ENCODE measurements around the gene ECE1.

The ECE1 gene

GRCh38 chr1:21268281-21269239 lies 21.7 kb downstream of the ECE1 start:
- no peak for DNase-seq (ENCODE audit: low read depth in 2 of 2)

- no peak for DNase-seq (ENCODE audit: low read depth in 2 of 2)
These were observed 22.8 kb downstream of the ECE1 start for GRCh38 chr1:21267191-21268077.

DNA sequence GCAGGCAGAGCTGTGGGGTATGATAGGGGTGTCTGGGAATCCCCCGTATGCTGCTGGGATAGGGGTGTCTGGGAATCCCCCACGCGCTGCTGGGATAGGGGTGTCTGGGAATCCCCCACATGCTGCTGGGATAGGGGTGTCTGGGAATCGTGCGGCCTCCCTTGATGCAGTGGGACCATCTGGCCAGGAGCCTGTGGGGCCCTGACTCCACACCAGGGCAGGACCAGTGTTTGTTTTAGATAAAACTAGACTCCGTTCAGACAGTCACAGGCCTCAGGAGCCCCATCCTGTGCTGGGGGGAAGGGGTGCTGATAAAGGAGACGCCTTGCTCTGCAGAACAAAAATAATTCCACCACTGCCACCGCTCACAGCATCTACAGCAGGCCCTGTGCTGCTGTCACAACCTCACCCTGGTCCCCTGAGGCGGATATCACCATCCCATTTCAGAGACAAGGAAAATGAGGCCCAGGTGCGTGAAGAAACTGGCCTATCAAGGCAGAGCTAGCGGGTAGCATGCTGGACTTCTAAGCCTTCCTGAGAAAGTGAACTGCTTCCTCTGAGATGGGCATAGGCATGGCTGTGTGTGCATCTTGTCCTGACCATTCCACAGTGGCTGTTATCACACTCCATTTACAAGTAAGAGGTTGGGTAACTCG lies 24.0 kb downstream of the ECE1 start:
- DNase-seq (ENCODE audit: low read depth in 2 of 2) = no peak

- no peak for DNase-seq (ENCODE audit: low read depth in 2 of 2)
These were observed 24.6 kb downstream of the ECE1 start for GRCh38 chr1:21265644-21266043.

DNA sequence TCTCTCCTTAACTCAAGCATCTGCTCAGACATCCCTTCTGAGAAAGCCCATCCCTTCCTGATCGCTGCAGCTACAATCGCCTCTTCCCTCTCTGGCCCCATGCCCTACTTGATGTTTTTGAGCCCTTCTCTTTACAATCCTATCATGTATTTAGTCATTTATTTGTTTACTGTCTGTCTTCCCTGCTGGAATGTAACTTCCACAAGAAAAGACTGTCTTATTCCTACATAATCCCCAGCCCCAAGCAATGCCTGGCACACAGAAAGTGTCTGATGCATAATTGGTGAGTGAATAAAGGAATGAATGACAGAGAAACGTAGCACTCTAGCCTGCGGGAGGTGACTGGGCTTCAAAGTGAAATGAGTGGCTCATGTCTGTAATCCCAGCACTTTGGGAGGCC lies 25.4 kb downstream of the ECE1 start:
- DNase-seq (ENCODE audit: low read depth in 2 of 2) = no peak

GRCh38 chr1:21263653-21264225 lies 26.5 kb downstream of the ECE1 start:
- no peak for DNase-seq (ENCODE audit: low read depth in 2 of 2)

GRCh38 chr1:21263052-21263429 lies 27.2 kb downstream of the ECE1 start:
- no peak for DNase-seq (ENCODE audit: low read depth in 2 of 2)

- DNase-seq (ENCODE audit: low read depth in 2 of 2) = no peak
These were observed 27.8 kb downstream of the ECE1 start for GRCh38 chr1:21262293-21263051.

DNA sequence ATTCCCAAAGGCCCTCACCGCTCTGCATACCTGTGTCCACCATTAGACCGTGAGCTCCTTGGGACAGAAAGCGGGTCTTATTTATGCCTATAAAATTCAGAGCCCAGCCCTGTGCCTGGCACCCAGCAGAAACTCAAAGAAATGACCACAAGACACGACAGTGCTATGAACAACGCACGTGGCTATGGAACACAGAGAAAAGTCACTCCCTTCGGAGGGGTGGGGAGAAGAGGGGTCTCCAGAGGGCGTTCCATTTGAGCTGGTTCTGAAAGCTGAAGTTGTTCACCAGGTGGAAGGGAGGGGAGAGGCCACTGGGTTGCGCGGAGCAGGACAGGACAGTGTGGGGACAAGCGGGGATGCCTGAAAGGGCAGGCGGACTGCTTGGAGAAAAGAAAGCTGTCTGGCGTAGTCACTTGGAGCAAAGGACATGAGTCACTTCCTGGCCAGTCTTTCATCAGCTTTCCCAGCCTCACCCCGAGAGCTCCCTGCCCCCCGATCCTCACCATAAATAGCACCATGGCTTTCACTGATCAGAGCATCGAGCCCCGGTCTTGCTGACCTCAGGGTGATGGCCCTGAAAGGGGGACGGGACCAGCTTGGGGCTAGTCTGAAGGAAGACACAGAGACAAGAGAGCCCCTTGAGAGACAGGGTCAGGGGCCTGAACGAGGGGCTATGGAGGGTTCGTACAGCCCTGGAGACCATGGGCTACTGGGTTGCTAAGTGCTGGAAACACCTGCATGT lies 28.5 kb downstream of the ECE1 start:
- DNase-seq (ENCODE audit: low read depth in 2 of 2) = no peak

DNA sequence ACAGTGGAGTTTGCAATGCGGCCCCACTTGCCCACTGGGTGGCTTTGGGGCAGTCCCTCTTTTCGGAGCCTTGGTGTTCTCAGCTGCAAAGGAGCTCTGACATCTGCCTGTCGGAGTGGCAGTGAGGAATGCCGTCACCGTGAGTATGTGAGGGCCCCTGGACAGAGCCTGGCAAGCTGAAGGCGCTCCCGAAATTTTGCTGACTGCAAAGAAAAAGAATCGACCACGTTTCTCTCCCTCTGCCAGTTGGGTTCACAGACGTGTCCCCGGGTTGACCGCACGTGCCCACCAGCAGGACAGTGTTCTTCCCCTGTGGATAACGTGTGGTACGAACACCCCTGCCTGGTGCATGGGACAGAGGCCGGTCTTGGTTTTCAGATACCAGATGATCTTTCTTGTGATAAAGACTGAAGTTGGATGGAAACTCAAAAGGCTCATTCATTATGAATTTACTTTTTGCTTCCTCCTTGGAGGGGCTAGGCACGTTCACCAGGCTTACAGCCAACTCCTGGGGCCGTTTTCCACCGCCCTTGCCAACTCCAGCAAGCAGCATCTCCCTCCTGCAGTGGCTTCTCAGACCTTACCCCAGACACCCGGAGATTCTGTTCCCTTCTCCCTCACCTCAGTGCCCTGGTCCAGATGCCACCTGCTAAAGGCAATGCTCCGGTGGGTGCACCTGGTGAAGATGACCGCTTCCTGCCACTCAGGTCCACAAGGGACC lies 29.7 kb downstream of the ECE1 start:
- DNase-seq (ENCODE audit: low read depth in 2 of 2) = no peak

DNA sequence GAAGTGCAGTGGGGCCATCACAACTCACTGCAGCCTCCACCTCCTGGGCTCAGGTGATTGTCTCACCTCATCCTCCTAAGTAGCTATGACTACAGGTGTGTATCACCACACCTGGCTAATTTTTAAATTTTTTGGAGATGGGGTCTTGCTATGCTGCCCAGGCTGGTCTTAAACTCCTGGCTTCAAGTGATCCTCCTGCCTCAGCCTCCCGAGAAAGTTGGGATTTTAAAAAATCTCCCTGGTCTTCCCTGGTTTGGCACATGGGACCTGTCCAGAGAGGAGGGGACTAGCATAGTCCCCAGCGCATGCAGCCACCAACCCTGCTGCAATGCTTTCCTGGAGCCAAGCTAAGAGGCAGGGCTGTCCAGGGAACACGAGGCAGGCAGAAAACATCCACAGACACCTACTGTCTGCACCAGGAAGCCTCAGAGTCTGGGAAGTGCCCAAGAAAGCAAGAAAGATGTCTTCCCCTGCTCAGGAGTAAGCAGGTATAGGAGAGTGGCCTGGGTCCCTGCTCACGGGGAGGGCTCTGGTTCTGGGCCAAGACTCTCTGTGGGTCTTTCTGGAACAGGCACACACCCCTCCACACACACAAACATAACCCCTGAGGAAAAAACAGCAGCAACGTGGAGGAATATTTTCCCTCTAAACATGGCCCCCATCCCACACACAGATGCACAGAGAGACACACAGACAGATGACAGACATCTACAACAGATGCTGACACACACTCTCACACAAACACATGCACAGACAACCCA lies 30.8 kb downstream of the ECE1 start:
- DNase-seq (ENCODE audit: low read depth in 2 of 2) = no peak

DNA sequence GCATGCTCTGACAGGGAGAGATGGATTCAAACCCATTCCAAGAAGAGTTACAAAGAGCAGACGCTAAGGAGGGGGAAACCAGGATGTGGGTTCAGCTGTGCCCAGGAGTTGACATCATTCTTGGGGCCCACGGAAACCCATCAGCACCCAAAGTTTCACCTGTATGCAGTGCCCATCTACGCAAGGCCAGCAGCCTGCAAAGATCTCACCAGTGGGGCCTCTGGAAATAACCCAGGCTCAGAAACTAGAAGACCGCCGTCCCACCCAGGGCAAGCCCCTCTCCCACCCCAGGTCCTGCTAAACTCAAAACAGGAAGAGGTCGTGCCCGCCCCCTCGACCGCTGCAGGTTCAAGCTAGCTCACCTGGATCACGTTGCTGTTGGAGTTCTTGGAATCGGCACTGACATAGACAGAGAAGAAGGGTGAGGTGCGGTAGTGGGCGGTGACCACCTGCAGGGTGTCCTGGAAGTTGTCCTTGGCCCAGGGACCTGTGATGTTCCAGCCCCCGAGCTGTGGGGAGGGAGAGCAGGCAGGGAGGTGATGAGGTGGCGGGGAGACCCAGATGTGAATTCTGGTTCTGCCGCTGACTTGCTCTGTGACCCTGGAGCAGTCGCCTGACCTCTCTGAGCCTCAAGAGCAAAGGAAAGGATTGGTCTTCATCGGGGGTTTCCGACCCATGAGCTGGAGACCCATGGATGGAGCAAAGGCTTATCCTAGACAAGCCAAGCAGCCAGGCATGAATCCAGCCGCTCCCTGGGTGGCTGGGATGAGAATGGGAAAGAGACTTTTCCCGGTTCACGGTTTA lies 31.7 kb downstream of the ECE1 start:
- no peak for DNase-seq (ENCODE audit: low read depth in 2 of 2)

- no peak for DNase-seq (ENCODE audit: low read depth in 2 of 2)
These were observed 32.7 kb downstream of the ECE1 start for GRCh38 chr1:21257431-21258135.

GRCh38 chr1:21256776-21257175 lies 33.5 kb downstream of the ECE1 start:
- no peak for DNase-seq (ENCODE audit: low read depth in 2 of 2)

DNA sequence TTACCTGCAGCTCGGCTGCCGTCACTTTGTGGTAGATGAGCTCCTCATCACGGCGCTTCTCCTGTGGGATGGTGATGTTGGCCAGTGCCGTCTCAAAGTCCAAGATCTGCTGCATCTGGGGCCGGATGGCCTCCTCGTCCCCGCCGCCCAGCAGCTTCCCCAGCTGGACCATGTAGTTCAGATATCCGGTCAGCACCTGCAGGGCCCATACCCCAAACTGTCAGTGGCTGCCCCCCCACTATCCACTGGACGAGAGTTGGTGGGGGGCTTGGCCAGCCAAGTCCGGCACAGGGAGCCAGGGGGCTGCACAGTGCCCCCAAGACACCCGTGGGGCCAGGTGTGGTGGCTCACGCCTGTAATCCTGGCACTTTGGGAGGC lies 34.3 kb downstream of the ECE1 start:
- no peak for DNase-seq (ENCODE audit: low read depth in 2 of 2)

- peak; percentile 51 to 68 for DNase-seq (ENCODE audit: low read depth in 2 of 2)
These were observed 34.9 kb downstream of the ECE1 start for GRCh38 chr1:21255284-21255942.
